Trophoblast cell (in vitro differentiated cells and primary cell): Measurements from ENCODE around the gene MYO15B.

Source experiments
- DNase-seq, 2 donors: peaks; one replicate each; pipeline ENCODE4 v3.0.0-alpha.2; 2016
- H2AFZ ChIP-seq: 2 replicates; pipeline ENCODE4 v1.6.1; 2013; ENCODE audit warnings: low read length, moderate library complexity, mild to moderate bottlenecking; ENCODE audit not compliant: insufficient read depth, poor library complexity
- H2AK5ac ChIP-seq: 2 replicates; pipeline ENCODE4 v1.6.1; 2013; ENCODE audit warnings: mild to moderate bottlenecking, low read length
- H2BK120ac ChIP-seq: 2 replicates; pipeline ENCODE4 v1.6.1; 2013; ENCODE audit warnings: low read length, mild to moderate bottlenecking, moderate library complexity; ENCODE audit not compliant: insufficient read depth, poor library complexity
- H2BK12ac ChIP-seq: 2 replicates; pipeline ENCODE4 v1.6.1; 2013; ENCODE audit warnings: mild to moderate bottlenecking, low read length, moderate library complexity
- H2BK5ac ChIP-seq: 2 replicates; pipeline ENCODE4 v1.6.1; 2013; ENCODE audit warnings: low read length, low read depth, moderate library complexity, mild to moderate bottlenecking; ENCODE audit not compliant: poor library complexity
- H3K14ac ChIP-seq: 2 replicates; pipeline ENCODE4 v1.6.1; 2013; ENCODE audit warnings: mild to moderate bottlenecking, low read length
- H3K18ac ChIP-seq: 2 replicates; pipeline ENCODE4 v1.6.1; 2013; ENCODE audit warnings: mild to moderate bottlenecking, low read length
- H3K23ac ChIP-seq: 2 replicates; pipeline ENCODE4 v1.6.1; 2013; ENCODE audit warnings: low read length
- H3K27ac ChIP-seq: 2 replicates; pipeline ENCODE4 v1.5.1; 2013; ENCODE audit warnings: low read depth, mild to moderate bottlenecking, inconsistent platforms, low read length, moderate library complexity
- H3K27me3 ChIP-seq: 2 replicates; pipeline ENCODE4 v1.6.1; 2013; ENCODE audit warnings: inconsistent platforms, mild to moderate bottlenecking, low read length, moderate library complexity; ENCODE audit not compliant: insufficient read depth
- H3K36me3 ChIP-seq, 2 experiments: 1 replicate in 1 of 2; 2 replicates in 1 of 2; pipeline ENCODE4 v1.6.1; 2013; ENCODE audit warnings: low read length in 2 of 2, mild to moderate bottlenecking in 2 of 2, moderate library complexity in 1 of 2; ENCODE audit not compliant: insufficient read depth in 2 of 2, control insufficient read depth in 1 of 2
- H3K4ac ChIP-seq: 2 replicates; pipeline ENCODE4 v1.6.1; 2013; ENCODE audit warnings: low read depth, mild to moderate bottlenecking, low read length, moderate library complexity
- H3K4me1 ChIP-seq, 2 experiments: 1 replicate in 1 of 2; 2 replicates in 1 of 2; pipeline ENCODE4 v1.6.1; 2013; ENCODE audit warnings: low read length in 2 of 2, mild to moderate bottlenecking in 2 of 2, moderate library complexity in 1 of 2; ENCODE audit not compliant: insufficient read depth in 2 of 2, control insufficient read depth in 1 of 2
- H3K4me2 ChIP-seq: 2 replicates; pipeline ENCODE4 v1.6.1; 2013; ENCODE audit warnings: inconsistent platforms, mild to moderate bottlenecking, low read length, moderate library complexity
- H3K4me3 ChIP-seq: 2 replicates; pipeline ENCODE4 v1.5.1; 2013; ENCODE audit warnings: mild to moderate bottlenecking, low read depth, low read length, inconsistent platforms
- H3K79me1 ChIP-seq: one replicate; pipeline ENCODE4 v1.6.1; 2013; ENCODE audit warnings: low read length
- H3K79me2 ChIP-seq: 2 replicates; pipeline ENCODE4 v1.6.1; 2013; ENCODE audit warnings: low read length, mild to moderate bottlenecking; ENCODE audit not compliant: control insufficient read depth, insufficient read depth, poor library complexity
- H3K9ac ChIP-seq: 2 replicates; pipeline ENCODE4 v1.6.1; 2013; ENCODE audit warnings: mild to moderate bottlenecking, low read length
- H3K9me3 ChIP-seq: 2 replicates; pipeline ENCODE4 v1.6.1; 2013; ENCODE audit warnings: low read depth, mild to moderate bottlenecking, control low read depth, inconsistent platforms, low read length; ENCODE audit not compliant: insufficient read depth
- H4K12ac ChIP-seq: 2 replicates; pipeline ENCODE4 v1.6.1; 2013; ENCODE audit warnings: low read depth, mild to moderate bottlenecking, low read length, moderate library complexity
- H4K8ac ChIP-seq: 2 replicates; pipeline ENCODE4 v1.6.1; 2013; ENCODE audit warnings: low read depth, mild to moderate bottlenecking, low read length, moderate library complexity
- H4K91ac ChIP-seq: one replicate; pipeline ENCODE4 v1.6.1; 2013; ENCODE audit warnings: low read depth, mild to moderate bottlenecking, low read length, moderate library complexity
- WGBS: extraction: QIAGEN DNeasy Blood & Tissue Kit; methylation state at CpG from one replicate; pipeline ENCODE4 v1.1.7; 2013; ENCODE audit warnings: missing lambda C conversion rate; ENCODE audit not compliant: insufficient read length, insufficient coverage; ENCODE audit errors: extremely low coverage; 5-methylcytosine and 5-hydroxymethylcytosine counted together

Gene MYO15B

DNA sequence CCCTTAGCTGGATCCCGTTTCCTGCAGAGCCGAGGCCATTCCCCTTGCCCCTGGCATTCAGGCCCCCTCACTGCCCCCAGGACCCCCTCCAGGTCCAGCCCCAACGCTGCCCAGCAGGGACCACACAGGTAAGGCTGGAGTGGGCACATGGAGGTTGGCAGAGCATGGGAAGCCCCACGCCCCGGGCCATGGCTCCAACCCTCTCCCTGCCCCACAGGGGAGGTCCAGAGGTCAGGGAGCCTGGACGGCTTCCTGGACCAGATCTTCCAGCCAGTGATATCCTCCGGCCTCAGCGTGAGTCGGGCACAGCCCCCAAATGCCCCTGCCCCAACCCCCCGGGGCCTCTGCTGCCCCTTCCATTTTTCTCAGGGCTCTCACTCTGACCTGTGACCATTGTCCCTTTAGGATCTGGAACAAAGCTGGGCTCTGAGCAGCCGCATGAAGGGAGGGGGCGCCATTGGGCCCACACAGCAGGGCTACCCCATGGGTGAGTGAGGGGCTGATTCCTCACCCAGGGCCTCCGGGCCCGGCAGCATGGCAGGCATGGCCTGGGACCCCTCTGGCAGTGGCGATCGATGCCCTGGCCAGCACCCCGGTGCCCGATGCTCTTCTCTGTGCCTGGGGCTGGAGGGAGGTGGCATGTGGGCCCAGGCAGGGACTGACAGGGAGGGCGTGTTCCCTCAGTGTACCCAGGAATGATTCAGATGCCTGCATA, 27.1 kb downstream of the MYO15B start:
- H3K9ac ChIP-seq = no peak overlapping the region

GRCh38 chr17:75615301-75615700, 27.7 kb downstream of the MYO15B start:
- Histone ChIP-seq H3K14ac (no peak overlapping the region), H3K27me3 (no peaks in the 10 kb centered on the region), H3K79me2 (no peaks in the 10 kb centered on the region), H2BK120ac (no peak overlapping the region), H4K12ac (no peak overlapping the region), H3K79me1 (no peaks in the 10 kb centered on the region), H2BK12ac (no peak overlapping the region), H2AK5ac (no peak overlapping the region), H4K8ac (no peak overlapping the region), H3K9ac (no peak overlapping the region), H3K4me1 (no peaks in the 10 kb centered on the region), H3K36me3 (no peaks in the 10 kb centered on the region), H2AFZ (no peak overlapping the region), H3K9me3 (peaks cover 2% of the 10 kb centered on the region), H3K23ac (no peak overlapping the region), H3K18ac (no peak overlapping the region), H3K4me3 (peak overlapping the region; percentile 27), H4K91ac (no peak overlapping the region), H3K27ac (no peak overlapping the region), H2BK5ac (no peak overlapping the region), H3K4ac (no peak overlapping the region), H3K4me2 (no peak overlapping the region)
- DNase-seq = no peak
- no CpG with 5 or more reads among the region's 11 CpGs for WGBS

More for the DNA sequence above, 27.1 kb downstream of the MYO15B start:
- no peaks in the 10 kb centered on the region for H3K27me3 ChIP-seq
- no peak overlapping the region for H2AFZ ChIP-seq
- no peak overlapping the region for H3K4me2 ChIP-seq
- H3K14ac ChIP-seq = no peak overlapping the region
- no peaks in the 10 kb centered on the region for H3K9me3 ChIP-seq
- no peak overlapping the region for H3K4ac ChIP-seq
- H4K8ac ChIP-seq = no peak overlapping the region
- H2BK120ac ChIP-seq = no peak overlapping the region
- H2AK5ac ChIP-seq = no peak overlapping the region
- no peak overlapping the region for H4K91ac ChIP-seq
- no peaks in the 10 kb centered on the region for H3K79me1 ChIP-seq
- no peak for DNase-seq
- no peaks in the 10 kb centered on the region for H3K36me3 ChIP-seq
- H2BK5ac ChIP-seq = no peak overlapping the region
- H3K4me1 ChIP-seq = no peaks in the 10 kb centered on the region
- H3K4me3 ChIP-seq = peak overlapping the region; percentile 27
- H3K79me2 ChIP-seq = no peaks in the 10 kb centered on the region
- H2BK12ac ChIP-seq = no peak overlapping the region
- H3K27ac ChIP-seq = no peak overlapping the region
- no peak overlapping the region for H3K23ac ChIP-seq
- H3K18ac ChIP-seq = no peak overlapping the region
- no CpG with 5 or more reads among the region's 19 CpGs for WGBS
- no peak overlapping the region for H4K12ac ChIP-seq

DNA sequence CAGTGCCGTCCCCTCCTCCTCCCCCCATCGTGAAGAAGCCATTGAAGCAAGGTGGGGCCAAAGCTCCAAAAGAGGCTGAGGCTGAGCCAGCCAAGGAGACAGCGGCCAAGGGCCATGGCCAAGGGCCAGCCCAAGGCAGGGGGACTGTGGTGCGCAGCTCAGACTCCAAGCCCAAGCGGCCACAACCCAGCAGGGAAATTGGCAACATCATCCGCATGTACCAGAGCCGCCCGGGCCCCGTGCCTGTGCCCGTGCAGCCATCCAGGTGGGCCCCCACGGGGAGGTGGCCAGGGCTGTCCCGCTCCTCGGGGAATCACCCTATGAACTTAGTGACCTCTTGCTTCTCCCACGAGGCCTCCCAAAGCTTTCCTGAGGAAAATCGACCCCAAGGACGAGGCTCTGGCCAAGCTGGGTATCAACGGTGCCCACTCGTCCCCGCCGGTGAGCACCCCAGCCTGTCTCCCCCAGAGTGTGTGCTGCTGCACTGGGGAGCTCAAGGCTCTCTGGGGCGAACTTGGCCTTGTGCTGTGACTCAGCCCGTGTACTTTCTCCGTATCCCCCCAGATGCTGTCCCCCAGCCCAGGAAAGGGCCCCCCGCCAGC, 29.0 kb downstream of the MYO15B start:
- H3K27me3 ChIP-seq = no peaks in the 10 kb centered on the region
- DNase-seq = no peak
- no peak overlapping the region for H3K27ac ChIP-seq
- H4K8ac ChIP-seq = no peak overlapping the region
- H2BK120ac ChIP-seq = no peak overlapping the region
- no peak overlapping the region for H3K18ac ChIP-seq
- no peak overlapping the region for H2BK5ac ChIP-seq
- no peak overlapping the region for H4K91ac ChIP-seq
- H3K79me2 ChIP-seq = no peaks in the 10 kb centered on the region
- no peak overlapping the region for H2AFZ ChIP-seq
- H4K12ac ChIP-seq = no peak overlapping the region
- no peak overlapping the region for H3K9ac ChIP-seq
- no peak overlapping the region for H3K4me2 ChIP-seq
- no peak overlapping the region for H2AK5ac ChIP-seq
- H3K4ac ChIP-seq = no peak overlapping the region
- H3K36me3 ChIP-seq = no peaks in the 10 kb centered on the region
- H3K4me1 ChIP-seq = no peaks in the 10 kb centered on the region
- no peak overlapping the region for H2BK12ac ChIP-seq
- H3K23ac ChIP-seq = no peak overlapping the region
- peaks cover 2% of the 10 kb centered on the region for H3K9me3 ChIP-seq
- no CpG with 5 or more reads among the region's 24 CpGs for WGBS
- H3K4me3 ChIP-seq = no peak overlapping the region
- no peak overlapping the region for H3K14ac ChIP-seq
- H3K79me1 ChIP-seq = no peaks in the 10 kb centered on the region

DNA sequence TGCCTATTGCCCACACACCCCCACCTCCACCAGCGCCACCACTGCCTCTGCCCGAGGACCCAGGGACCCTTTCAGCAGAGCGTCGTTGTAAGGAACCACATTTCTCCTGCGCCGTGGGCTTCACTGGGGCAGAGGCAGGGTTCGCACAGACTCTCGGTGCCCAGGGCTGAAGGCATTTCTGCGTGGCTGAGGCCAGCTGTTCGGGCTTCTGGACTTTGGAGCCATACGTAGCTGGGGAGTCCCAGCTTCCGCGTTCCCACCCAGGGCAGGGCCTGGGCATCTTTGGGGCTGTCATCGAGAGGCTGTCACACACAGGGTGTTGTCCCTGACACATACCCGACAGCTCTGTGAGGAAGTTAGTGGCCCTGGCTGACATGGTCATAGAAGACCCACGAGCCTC, 29.6 kb downstream of the MYO15B start:
- Histone ChIP-seq H4K91ac (no peak overlapping the region), H3K79me1 (no peaks in the 10 kb centered on the region), H3K4me1 (no peaks in the 10 kb centered on the region), H2AFZ (no peak overlapping the region), H2AK5ac (no peak overlapping the region), H3K27me3 (no peaks in the 10 kb centered on the region), H3K36me3 (no peaks in the 10 kb centered on the region), H2BK5ac (no peak overlapping the region), H3K9ac (no peak overlapping the region), H3K23ac (no peak overlapping the region), H3K79me2 (no peaks in the 10 kb centered on the region), H4K12ac (no peak overlapping the region), H3K14ac (no peak overlapping the region), H3K18ac (no peak overlapping the region), H2BK120ac (no peak overlapping the region), H3K4me2 (no peak overlapping the region), H3K4ac (no peak overlapping the region), H2BK12ac (no peak overlapping the region), H3K9me3 (peaks cover 3% of the 10 kb centered on the region), H3K4me3 (no peak overlapping the region), H3K27ac (no peak overlapping the region), H4K8ac (no peak overlapping the region)
- no CpG with 5 or more reads among the region's 16 CpGs for WGBS
- DNase-seq = no peak
